IMR-90 (cell line): ENCODE data around the gene KRTAP13-3. TPM values are rescaled to one million over a fixed set of nuclear protein-coding genes. Genes with fewer than 3 reads are reported as not detected.

Experiments
- ATAC-seq: fragments of 200-7000 bp; cut with Tn5 transposase; 2 replicates; pipeline ENCODE4 v1.9.1; 2020; ENCODE audit warnings: low read depth, mild to moderate bottlenecking, moderate library complexity
- BruUV-seq: library from RNA; stranded (reverse); fragments of 400-500 nt; replicated peaks from 2 replicates; lab custom pipeline; 2021; lab: Mats Ljungman, UMichigan
- CTCF ChIA-PET: fragments of 300-600 bp; formaldehyde crosslinking; extraction: SDS; loops from one replicate; lab custom pipeline; 2021; ENCODE audit warnings: antibody characterized with exemption; lab: Yijun Ruan, JAX
- POLR2A ChIA-PET: fragments of 300-600 bp; sonication (Branson Sonifier 250); formaldehyde crosslinking; loops from one replicate; lab custom pipeline; 2022; ENCODE audit warnings: antibody characterized with exemption; ENCODE audit not compliant: unreplicated experiment; lab: Charles Lee
- DNase-seq: peaks from one replicate; pipeline ENCODE4 v3.0.0; 2013
- H2AFZ ChIP-seq: replicated peaks from 2 replicates; pipeline ENCODE3; 2013; ENCODE audit warnings: low read length, mild to moderate bottlenecking; ENCODE audit not compliant: poor library complexity
- H2AK5ac ChIP-seq: 2 replicates; pipeline ENCODE4 v1.6.1; 2013; ENCODE audit warnings: low read depth, low read length, inconsistent platforms
- H2AK9ac ChIP-seq: replicated peaks from 2 replicates; pipeline ENCODE3; 2013; ENCODE audit warnings: mild to moderate bottlenecking, low read depth, low read length, moderate library complexity; ENCODE audit not compliant: poor library complexity
- H2BK120ac ChIP-seq: 2 replicates; pipeline ENCODE4 v1.6.1; 2013; ENCODE audit warnings: low read depth, low read length, inconsistent platforms
- H2BK15ac ChIP-seq: 3 replicates; pipeline ENCODE4 v1.6.1; 2013; ENCODE audit warnings: low read depth, low read length, inconsistent platforms
- H2BK20ac ChIP-seq: 2 replicates; pipeline ENCODE4 v1.6.1; 2013; ENCODE audit warnings: low read depth, mild to moderate bottlenecking, inconsistent platforms, low read length, moderate library complexity
- H2BK5ac ChIP-seq: 2 replicates; pipeline ENCODE4 v1.6.1; 2013; ENCODE audit warnings: mild to moderate bottlenecking, low read depth, low read length, inconsistent platforms; ENCODE audit not compliant: poor library complexity, severe bottlenecking
- H3K14ac ChIP-seq: replicated peaks from 2 replicates; pipeline ENCODE4 v1.6.1; 2013; ENCODE audit warnings: low read depth, low read length, inconsistent platforms
- H3K18ac ChIP-seq: 2 replicates; pipeline ENCODE4 v1.6.1; 2013; ENCODE audit warnings: low read depth, low read length, control low read depth
- H3K23ac ChIP-seq: 2 replicates; pipeline ENCODE4 v1.6.1; 2013; ENCODE audit warnings: low read depth, low read length, inconsistent platforms
- H3K27ac ChIP-seq: 2 replicates; pipeline ENCODE4 v1.5.1; 2013; ENCODE audit warnings: mild to moderate bottlenecking, control low read depth, low read length; ENCODE audit not compliant: insufficient read depth
- H3K27me3 ChIP-seq: 2 replicates; pipeline ENCODE4 v1.6.1; 2013; ENCODE audit warnings: low read length; ENCODE audit not compliant: control insufficient read depth, insufficient read depth
- H3K36me3 ChIP-seq: 2 replicates; pipeline ENCODE4 v1.6.1; 2013; ENCODE audit warnings: low read length, mixed read lengths; ENCODE audit not compliant: control insufficient read depth, insufficient read depth
- H3K4ac ChIP-seq: 2 replicates; pipeline ENCODE4 v1.6.1; 2013; ENCODE audit warnings: low read depth, low read length, inconsistent platforms
- H3K4me1 ChIP-seq: 2 replicates; pipeline ENCODE4 v1.6.1; 2013; ENCODE audit warnings: low read length, mixed read lengths; ENCODE audit not compliant: control insufficient read depth, insufficient read depth
- H3K4me2 ChIP-seq: 2 replicates; pipeline ENCODE4 v1.6.1; 2013; ENCODE audit warnings: low read depth, mild to moderate bottlenecking, control low read depth, low read length, moderate library complexity
- H3K4me3 ChIP-seq: 2 replicates; pipeline ENCODE4 v1.5.1; 2013; ENCODE audit warnings: low read depth, mild to moderate bottlenecking, control low read depth, low read length, moderate library complexity; ENCODE audit not compliant: insufficient read depth
- H3K56ac ChIP-seq: 2 replicates; pipeline ENCODE4 v1.6.1; 2013; ENCODE audit warnings: low read length, inconsistent platforms; ENCODE audit not compliant: insufficient read depth; ENCODE audit errors: extremely low read depth
- H3K79me1 ChIP-seq, 2 experiments: 2 replicates each; pipeline ENCODE4 v1.6.1; 2013; ENCODE audit warnings: low read length in 2 of 2, inconsistent platforms in 1 of 2, low read depth in 1 of 2
- H3K9ac ChIP-seq: 2 replicates; pipeline ENCODE4 v1.6.1; 2013; ENCODE audit warnings: low read depth, low read length, control low read depth
- H3K9me1 ChIP-seq: 2 replicates; pipeline ENCODE4 v1.6.1; 2013; ENCODE audit warnings: low read length, inconsistent platforms; ENCODE audit not compliant: insufficient read depth
- H3K9me3 ChIP-seq: 2 replicates; pipeline ENCODE4 v1.6.1; 2013; ENCODE audit warnings: low read length; ENCODE audit not compliant: control insufficient read depth, insufficient read depth
- H4K20me1 ChIP-seq: 2 replicates; pipeline ENCODE4 v1.6.1; 2013; ENCODE audit warnings: low read length, inconsistent platforms; ENCODE audit not compliant: insufficient read depth
- H4K5ac ChIP-seq: 2 replicates; pipeline ENCODE4 v1.6.1; 2013; ENCODE audit warnings: mild to moderate bottlenecking, low read depth, low read length, control low read depth
- H4K8ac ChIP-seq, 2 experiments: 2 replicates each; pipeline ENCODE4 v1.6.1; 2013; ENCODE audit warnings: low read depth in 2 of 2, low read length in 2 of 2, control low read depth in 1 of 2, inconsistent platforms in 1 of 2
- H4K91ac ChIP-seq: 2 replicates; pipeline ENCODE4 v1.6.1; 2013; ENCODE audit warnings: low read depth, low read length, inconsistent platforms; ENCODE audit not compliant: insufficient read depth
- BHLHE40 ChIP-seq: fragments of 150-350 bp; IDR thresholded peaks from 2 replicates; pipeline ENCODE4 v1.6.1; 2016; ENCODE audit warnings: mild to moderate bottlenecking, low read depth, low read length
- CEBPB ChIP-seq: IDR thresholded peaks from 2 replicates; pipeline ENCODE4 v1.6.1; 2012; ENCODE audit warnings: low read depth, low read length, improper control_type of control experiment
- CHD1 ChIP-seq: IDR thresholded peaks from 2 replicates; pipeline ENCODE4 v1.6.1; 2012; ENCODE audit warnings: low read depth, low read length, improper control_type of control experiment
- CTCF ChIP-seq: conservative IDR thresholded peaks from 2 replicates; pipeline ENCODE4 v1.5.1; 2012; ENCODE audit warnings: mild to moderate bottlenecking, low read depth, low read length, improper control_type of control experiment
- FOS ChIP-seq: fragments of 150-350 bp; IDR thresholded peaks from 2 replicates; pipeline ENCODE4 v1.6.1; 2016; ENCODE audit warnings: low read depth, low read length
- MAFK ChIP-seq: IDR thresholded peaks from 2 replicates; pipeline ENCODE4 v1.6.1; 2012; ENCODE audit warnings: low read depth, low read length, improper control_type of control experiment
- MAZ ChIP-seq: IDR thresholded peaks from 2 replicates; pipeline ENCODE4 v1.6.1; 2012; ENCODE audit warnings: low read depth, mild to moderate bottlenecking, low read length, improper control_type of control experiment, moderate library complexity, borderline replicate concordance
- MXI1 ChIP-seq: IDR thresholded peaks from 2 replicates; pipeline ENCODE4 v1.6.1; 2012; ENCODE audit warnings: low read depth, mild to moderate bottlenecking, low read length, moderate library complexity, borderline replicate concordance
- NFE2L2 ChIP-seq: fragments of 150-350 bp; IDR thresholded peaks from 2 replicates; pipeline ENCODE4 v1.6.1; 2016; ENCODE audit warnings: low read depth, mild to moderate bottlenecking, low read length
- POLR2A ChIP-seq: IDR thresholded peaks from 2 replicates; pipeline ENCODE4 v1.6.1; 2012; ENCODE audit warnings: mild to moderate bottlenecking, low read depth, low read length
- RAD21 ChIP-seq: IDR thresholded peaks from 2 replicates; pipeline ENCODE4 v1.6.1; 2012; ENCODE audit warnings: low read length, improper control_type of control experiment
- RCOR1 ChIP-seq: IDR thresholded peaks from 2 replicates; pipeline ENCODE4 v1.6.1; 2012; ENCODE audit warnings: mild to moderate bottlenecking, low read length, improper control_type of control experiment; ENCODE audit not compliant: insufficient replicate concordance
- RFX5 ChIP-seq: IDR thresholded peaks from 2 replicates; pipeline ENCODE4 v1.8.0; 2012; ENCODE audit warnings: low read depth, mild to moderate bottlenecking, low read length, moderate library complexity
- SMC3 ChIP-seq: fragments of 150-350 bp; IDR thresholded peaks from 2 replicates; pipeline ENCODE4 v1.6.1; 2016; ENCODE audit warnings: low read depth, mild to moderate bottlenecking, antibody characterized with exemption, low read length, moderate library complexity
- dilution Hi-C: fragments of 300-500 bp; cut with HindIII; formaldehyde crosslinking; loops from one replicate; pipeline ENCODE4 v1.14.3; 2018; ENCODE audit warnings: low sequenced_read_pairs; ENCODE audit not compliant: unreplicated experiment
- in situ Hi-C: fragments of 300-500 bp; cut with MboI; formaldehyde crosslinking; loops from 3 replicates; pipeline ENCODE4 v1.14.3; 2019; ENCODE audit warnings: low sequenced_read_pairs, inconsistent platforms, mixed read lengths
- intact Hi-C: fragments of 100-400 bp; cut with micrococcal nuclease; formaldehyde crosslinking; loops from 2 replicates; pipeline ENCODE4 v1.10.0; 2022
- polyA plus RNA-seq, 3 experiments: library from polyadenylated mRNA; depleted of rRNA; stranded (reverse); fragments of >200 nt; gene quantifications; 2 replicates each; pipeline ENCODE4 v1.2.3, GENCODE V29; 2012; ENCODE audit warnings: low replicate concordance in 1 of 3
- total RNA-seq: library from RNA; depleted of rRNA; stranded (reverse); fragments of >200 nt; gene quantifications from 2 replicates; pipeline ENCODE4 v1.2.3, GENCODE V29; 2012
- TF ChIP-seq, protein P1 (sequence below): fragments of 150-350 bp; IDR thresholded peaks from 2 replicates; pipeline ENCODE4 v1.6.1; 2016; ENCODE audit warnings: low read depth, mild to moderate bottlenecking, low read length, moderate library complexity, borderline replicate concordance
- TF ChIP-seq, protein P2 (sequence below): fragments of 150-350 bp; IDR thresholded peaks from 2 replicates; pipeline ENCODE4 v1.6.1; 2017; ENCODE audit warnings: mild to moderate bottlenecking, antibody characterized with exemption, low read length, low read depth

The KRTAP13-3 gene
- total and polyA plus RNA-seq, 2 of the 4 experiments (the other 2 are of a cell fraction), result not detected

GRCh38 chr21:30443226-30443625, 17.5 kb upstream of the KRTAP13-3 start:
- Histone ChIP-seq H2BK120ac (no peak overlapping the region), H2AFZ (no peak overlapping the region), H3K9me1 (no peaks in the 10 kb centered on the region), H3K56ac (no peak overlapping the region), H3K27me3 (no peaks in the 10 kb centered on the region), H3K9ac (no peak overlapping the region), H4K8ac (no peak overlapping the region), H3K27ac (no peak overlapping the region), H3K18ac (no peak overlapping the region), H3K4me3 (no peak overlapping the region), H2BK20ac (no peak overlapping the region), H3K4me1 (no peaks in the 10 kb centered on the region), H2BK15ac (no peak overlapping the region), H3K4ac (no peak overlapping the region), H3K23ac (no peak overlapping the region), H2BK5ac (no peak overlapping the region), H2AK9ac (no peak overlapping the region), H3K14ac (no peak overlapping the region), H3K36me3 (no peaks in the 10 kb centered on the region), H3K79me1 (no peaks in the 10 kb centered on the region), H3K4me2 (no peak overlapping the region), H2AK5ac (no peak overlapping the region), H3K9me3 (peaks cover 11% of the 10 kb centered on the region), H4K5ac (no peak overlapping the region), H4K91ac (no peak overlapping the region), H4K20me1 (no peaks in the 10 kb centered on the region)
- ATAC-seq (no peak), DNase-seq (no peak)
- ChIA-PET CTCF (no interaction called here), POLR2A (no interaction called here)
- TF ChIP-seq BHLHE40 (no peak), SMC3 (no peak), CEBPB (no peak), CHD1 (no peak), CTCF (no peak), RCOR1 (no peak), MXI1 (no peak), RFX5 (no peak), MAFK (no peak), RAD21 (no peak), POLR2A (no peak), NFE2L2 (no peak), FOS (no peak), MAZ (no peak)
- TF ChIP-seq, protein P1, sequence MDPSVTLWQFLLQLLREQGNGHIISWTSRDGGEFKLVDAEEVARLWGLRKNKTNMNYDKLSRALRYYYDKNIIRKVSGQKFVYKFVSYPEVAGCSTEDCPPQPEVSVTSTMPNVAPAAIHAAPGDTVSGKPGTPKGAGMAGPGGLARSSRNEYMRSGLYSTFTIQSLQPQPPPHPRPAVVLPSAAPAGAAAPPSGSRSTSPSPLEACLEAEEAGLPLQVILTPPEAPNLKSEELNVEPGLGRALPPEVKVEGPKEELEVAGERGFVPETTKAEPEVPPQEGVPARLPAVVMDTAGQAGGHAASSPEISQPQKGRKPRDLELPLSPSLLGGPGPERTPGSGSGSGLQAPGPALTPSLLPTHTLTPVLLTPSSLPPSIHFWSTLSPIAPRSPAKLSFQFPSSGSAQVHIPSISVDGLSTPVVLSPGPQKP, result no peak
- TF ChIP-seq, protein P2, sequence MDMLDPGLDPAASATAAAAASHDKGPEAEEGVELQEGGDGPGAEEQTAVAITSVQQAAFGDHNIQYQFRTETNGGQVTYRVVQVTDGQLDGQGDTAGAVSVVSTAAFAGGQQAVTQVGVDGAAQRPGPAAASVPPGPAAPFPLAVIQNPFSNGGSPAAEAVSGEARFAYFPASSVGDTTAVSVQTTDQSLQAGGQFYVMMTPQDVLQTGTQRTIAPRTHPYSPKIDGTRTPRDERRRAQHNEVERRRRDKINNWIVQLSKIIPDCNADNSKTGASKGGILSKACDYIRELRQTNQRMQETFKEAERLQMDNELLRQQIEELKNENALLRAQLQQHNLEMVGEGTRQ, result no peak
- in situ Hi-C loops (no loop called here), dilution Hi-C loops (no loop called here), intact Hi-C loops (no loop called here)
- BruUV-seq, result no TSS peak
